Measurements from ENCODE around the gene SELENON. TPM values are rescaled to one million over a fixed set of nuclear protein-coding genes. Genes with fewer than 3 reads are reported as not detected.
A peak's percentile ranks its signal among the peaks of the same experiment; 100 is the strongest.

Gene SELENON
- total and polyA plus RNA-seq, 9 of the 15 experiments (the other 6 are each of a cell fraction or from before 2014, with no cell fraction given), result 0.43 to 26.7 (median 7.0) TPM

DNA sequence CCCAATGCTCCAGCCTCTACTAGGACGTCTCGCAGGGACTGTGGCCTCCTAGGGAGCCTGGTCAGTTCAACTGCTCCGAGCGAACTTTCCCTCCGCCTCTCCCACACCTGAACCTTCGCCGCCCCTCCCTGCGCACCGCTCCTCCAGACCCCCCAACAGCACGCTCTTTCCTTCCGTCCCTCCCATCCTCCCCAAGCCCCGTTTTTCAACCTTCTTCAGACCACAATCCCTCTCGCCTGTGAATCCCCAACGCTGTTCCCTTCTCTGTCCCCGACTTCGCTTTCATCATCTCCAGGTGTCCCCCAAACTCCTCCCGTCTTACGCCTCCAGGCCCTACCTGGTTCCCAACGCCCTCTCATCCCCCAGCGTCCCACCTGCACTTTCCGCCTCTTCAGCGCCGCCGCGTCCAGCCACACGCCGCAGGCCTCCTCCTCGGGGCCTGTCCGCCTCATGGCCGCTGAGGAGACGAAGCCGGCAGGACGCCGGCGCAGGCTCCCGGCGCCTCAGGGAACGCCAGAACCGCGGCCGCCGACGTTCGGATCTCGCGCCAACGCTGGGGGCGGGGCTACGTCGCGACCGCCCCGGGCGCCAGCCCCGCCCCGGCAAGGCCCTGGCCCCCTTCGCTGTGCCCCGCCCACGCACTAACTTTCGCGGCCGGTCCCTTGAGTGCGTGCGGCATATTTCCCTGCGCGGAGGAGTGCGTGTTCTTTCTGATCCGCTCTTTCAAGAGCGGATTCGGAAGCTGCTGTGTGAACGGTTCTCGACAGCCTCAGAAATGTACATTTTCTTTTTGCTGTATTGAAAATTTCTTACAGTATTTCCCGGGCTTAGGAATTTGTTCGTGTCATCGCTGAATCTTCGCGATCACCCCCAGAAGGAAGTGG lies 59.2 kb downstream of the SELENON start, which contains the start of gene AUNIP (continued):
- TF ChIP-seq CGGBP1 (CRISPR knock-in tag; IDR thresholded peaks at IDR 0.05) (peak; percentile 31; the same call in 1 of the 2 replicates), NEUROD1 (IDR thresholded peaks at IDR 0.05; ENCODE audit: borderline replicate concordance, low read depth, low read length, partially characterized antibody) (peak; percentile 57), TEAD4 (IDR thresholded peaks at IDR 0.05; ENCODE audit: low read length) (peak; percentile 49; the same call in 1 of the 2 replicates), TEAD4 (CRISPR knock-in tag; IDR thresholded peaks at IDR 0.05; ENCODE audit: borderline replicate concordance) (0 out of 2 replicates have a peak, but pooled peaks have one; percentile 64), KLF6 (CRISPR knock-in tag; IDR thresholded peaks at IDR 0.05; ENCODE audit: borderline replicate concordance) (no peak; the same call in 1 of the 2 replicates), MEF2A (IDR thresholded peaks at IDR 0.05; ENCODE audit: control insufficient read depth, low read depth, low read length) (no peak), ATF1 (CRISPR knock-in tag; IDR thresholded peaks at IDR 0.05) (no peak), ATF1 (tag; IDR thresholded peaks at IDR 0.05) (peak; percentile 79), SMARCB1 (IDR thresholded peaks at IDR 0.05; ENCODE audit: insufficient read length, low read depth) (peak; percentile 47), RFX5 (IDR thresholded peaks at IDR 0.05; ENCODE audit: low read depth, low read length) (no peak), PHF21A (IDR thresholded peaks at IDR 0.05; ENCODE audit: borderline replicate concordance, low read depth) (no peak), CHD4 (IDR thresholded peaks at IDR 0.05; ENCODE audit: insufficient read depth, insufficient replicate concordance, low read depth, low read length, poor library complexity, severe bottlenecking) (no peak), SMARCC2 (IDR thresholded peaks at IDR 0.05; ENCODE audit: low read depth) (no peak), RFX1 (IDR thresholded peaks at IDR 0.05) (no peak), CHD2 (IDR thresholded peaks at IDR 0.05; ENCODE audit: low read depth, low read length) (no peak), ZFX (CRISPR knock-in tag; IDR thresholded peaks at IDR 0.05) (peak; percentile 97)
- TF ChIP-seq, protein P1, sequence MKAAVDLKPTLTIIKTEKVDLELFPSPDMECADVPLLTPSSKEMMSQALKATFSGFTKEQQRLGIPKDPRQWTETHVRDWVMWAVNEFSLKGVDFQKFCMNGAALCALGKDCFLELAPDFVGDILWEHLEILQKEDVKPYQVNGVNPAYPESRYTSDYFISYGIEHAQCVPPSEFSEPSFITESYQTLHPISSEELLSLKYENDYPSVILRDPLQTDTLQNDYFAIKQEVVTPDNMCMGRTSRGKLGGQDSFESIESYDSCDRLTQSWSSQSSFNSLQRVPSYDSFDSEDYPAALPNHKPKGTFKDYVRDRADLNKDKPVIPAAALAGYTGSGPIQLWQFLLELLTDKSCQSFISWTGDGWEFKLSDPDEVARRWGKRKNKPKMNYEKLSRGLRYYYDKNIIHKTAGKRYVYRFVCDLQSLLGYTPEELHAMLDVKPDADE (conservative IDR thresholded peaks at IDR 0.05; ENCODE audit: control insufficient read depth, low read depth, low read length), result peak; percentile 46; the same call in 1 of the 2 replicates
- TF ChIP-seq, protein P2, sequence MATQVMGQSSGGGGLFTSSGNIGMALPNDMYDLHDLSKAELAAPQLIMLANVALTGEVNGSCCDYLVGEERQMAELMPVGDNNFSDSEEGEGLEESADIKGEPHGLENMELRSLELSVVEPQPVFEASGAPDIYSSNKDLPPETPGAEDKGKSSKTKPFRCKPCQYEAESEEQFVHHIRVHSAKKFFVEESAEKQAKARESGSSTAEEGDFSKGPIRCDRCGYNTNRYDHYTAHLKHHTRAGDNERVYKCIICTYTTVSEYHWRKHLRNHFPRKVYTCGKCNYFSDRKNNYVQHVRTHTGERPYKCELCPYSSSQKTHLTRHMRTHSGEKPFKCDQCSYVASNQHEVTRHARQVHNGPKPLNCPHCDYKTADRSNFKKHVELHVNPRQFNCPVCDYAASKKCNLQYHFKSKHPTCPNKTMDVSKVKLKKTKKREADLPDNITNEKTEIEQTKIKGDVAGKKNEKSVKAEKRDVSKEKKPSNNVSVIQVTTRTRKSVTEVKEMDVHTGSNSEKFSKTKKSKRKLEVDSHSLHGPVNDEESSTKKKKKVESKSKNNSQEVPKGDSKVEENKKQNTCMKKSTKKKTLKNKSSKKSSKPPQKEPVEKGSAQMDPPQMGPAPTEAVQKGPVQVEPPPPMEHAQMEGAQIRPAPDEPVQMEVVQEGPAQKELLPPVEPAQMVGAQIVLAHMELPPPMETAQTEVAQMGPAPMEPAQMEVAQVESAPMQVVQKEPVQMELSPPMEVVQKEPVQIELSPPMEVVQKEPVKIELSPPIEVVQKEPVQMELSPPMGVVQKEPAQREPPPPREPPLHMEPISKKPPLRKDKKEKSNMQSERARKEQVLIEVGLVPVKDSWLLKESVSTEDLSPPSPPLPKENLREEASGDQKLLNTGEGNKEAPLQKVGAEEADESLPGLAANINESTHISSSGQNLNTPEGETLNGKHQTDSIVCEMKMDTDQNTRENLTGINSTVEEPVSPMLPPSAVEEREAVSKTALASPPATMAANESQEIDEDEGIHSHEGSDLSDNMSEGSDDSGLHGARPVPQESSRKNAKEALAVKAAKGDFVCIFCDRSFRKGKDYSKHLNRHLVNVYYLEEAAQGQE (IDR thresholded peaks at IDR 0.05; ENCODE audit: borderline replicate concordance), result 0 out of 2 replicates have a peak, but pooled peaks have one; percentile 3
- TF ChIP-seq, protein P2 (CRISPR knock-in tag; IDR thresholded peaks at IDR 0.05; ENCODE audit: low read depth), result peak; percentile 40; the same call in 1 of the 2 replicates

All from K562 (cell line).